Measurements from ENCODE around the gene MT1HL1. TPM values are rescaled to one million over a fixed set of nuclear protein-coding genes. Genes with fewer than 3 reads are reported as not detected.

The MT1HL1 gene
- total RNA-seq, 1 experiment from 2014 or later, result not detected

DNA sequence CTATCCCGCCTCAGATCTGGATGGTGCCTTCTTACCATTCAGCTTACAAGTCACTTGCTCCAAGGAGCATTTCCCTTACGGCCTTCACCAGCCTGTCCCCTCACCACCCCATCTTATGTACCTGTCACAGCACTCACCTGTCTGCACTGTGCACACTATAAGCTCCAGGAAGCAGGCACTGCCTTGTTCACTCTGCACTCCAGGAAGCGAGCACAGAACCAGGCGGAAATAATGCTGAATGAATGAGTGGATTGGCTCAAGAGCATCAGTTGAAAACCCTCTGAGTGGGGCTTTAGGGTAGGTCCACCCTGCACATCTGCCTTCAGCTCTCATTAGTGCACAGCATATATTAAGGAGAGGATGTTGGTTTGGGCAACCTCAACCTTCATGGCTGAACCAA, 28.8 kb upstream of the MT1HL1 start:
- ChIA-PET POLR2A (no interaction called here), CTCF (no interaction called here), RAD21 (ENCODE audit: low non-redundant PET in 1 of 2, low total read pairs in 2 of 2, uncharacterized antibody in 2 of 2, unreplicated experiment in 2 of 2) (no interaction called here)
- H3K79me2 ChIP-seq (ENCODE audit: insufficient read depth, low read length), result no peaks in the 10 kb centered on the region
- H4K20me1 ChIP-seq (ENCODE audit: insufficient read depth), result no peaks in the 10 kb centered on the region
- H3K4me1 ChIP-seq (ENCODE audit: control insufficient read depth in 1 of 2, insufficient read depth in 2 of 2, low read length in 2 of 2), result no peaks in the 10 kb centered on the region
- no peaks in the 10 kb centered on the region; the same call in 1 of the 2 replicates for H3K27me3 ChIP-seq (ENCODE audit: insufficient read depth, low read length)
- TF ChIP-seq EZH2 (IDR thresholded peaks at IDR 0.05) (no peak), JUND (IDR thresholded peaks at IDR 0.05) (no peak)
- TF ChIP-seq, protein P1, sequence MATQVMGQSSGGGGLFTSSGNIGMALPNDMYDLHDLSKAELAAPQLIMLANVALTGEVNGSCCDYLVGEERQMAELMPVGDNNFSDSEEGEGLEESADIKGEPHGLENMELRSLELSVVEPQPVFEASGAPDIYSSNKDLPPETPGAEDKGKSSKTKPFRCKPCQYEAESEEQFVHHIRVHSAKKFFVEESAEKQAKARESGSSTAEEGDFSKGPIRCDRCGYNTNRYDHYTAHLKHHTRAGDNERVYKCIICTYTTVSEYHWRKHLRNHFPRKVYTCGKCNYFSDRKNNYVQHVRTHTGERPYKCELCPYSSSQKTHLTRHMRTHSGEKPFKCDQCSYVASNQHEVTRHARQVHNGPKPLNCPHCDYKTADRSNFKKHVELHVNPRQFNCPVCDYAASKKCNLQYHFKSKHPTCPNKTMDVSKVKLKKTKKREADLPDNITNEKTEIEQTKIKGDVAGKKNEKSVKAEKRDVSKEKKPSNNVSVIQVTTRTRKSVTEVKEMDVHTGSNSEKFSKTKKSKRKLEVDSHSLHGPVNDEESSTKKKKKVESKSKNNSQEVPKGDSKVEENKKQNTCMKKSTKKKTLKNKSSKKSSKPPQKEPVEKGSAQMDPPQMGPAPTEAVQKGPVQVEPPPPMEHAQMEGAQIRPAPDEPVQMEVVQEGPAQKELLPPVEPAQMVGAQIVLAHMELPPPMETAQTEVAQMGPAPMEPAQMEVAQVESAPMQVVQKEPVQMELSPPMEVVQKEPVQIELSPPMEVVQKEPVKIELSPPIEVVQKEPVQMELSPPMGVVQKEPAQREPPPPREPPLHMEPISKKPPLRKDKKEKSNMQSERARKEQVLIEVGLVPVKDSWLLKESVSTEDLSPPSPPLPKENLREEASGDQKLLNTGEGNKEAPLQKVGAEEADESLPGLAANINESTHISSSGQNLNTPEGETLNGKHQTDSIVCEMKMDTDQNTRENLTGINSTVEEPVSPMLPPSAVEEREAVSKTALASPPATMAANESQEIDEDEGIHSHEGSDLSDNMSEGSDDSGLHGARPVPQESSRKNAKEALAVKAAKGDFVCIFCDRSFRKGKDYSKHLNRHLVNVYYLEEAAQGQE (IDR thresholded peaks at IDR 0.05; ENCODE audit: low read depth), result no peak
- H3K4me2 ChIP-seq (ENCODE audit: low read length), result no peak overlapping the region
- H3K9me2 ChIP-seq (ENCODE audit: insufficient read depth), result no peaks in the 10 kb centered on the region
- no peak overlapping the region for H3K4me3 ChIP-seq (replicated peaks in 1 of 2; ENCODE audit: low read depth in 1 of 2, low read length in 2 of 2)
- ATAC-seq (no peak), DNase-seq (ENCODE audit: low read depth, low spot score) (no peak)
- H3K27ac ChIP-seq (ENCODE audit: low read depth, low read length), result no peak overlapping the region
- no peaks in the 10 kb centered on the region for H3K36me3 ChIP-seq (ENCODE audit: control insufficient read depth in 1 of 2, insufficient read depth in 2 of 2, low read length in 2 of 2)
- no peak overlapping the region for H3K9ac ChIP-seq (ENCODE audit: low read length)
- intact Hi-C loops (cut with micrococcal nuclease), result no loop called here
- H3K9me3 ChIP-seq (ENCODE audit: control insufficient read depth in 1 of 2, insufficient read depth in 1 of 2, low read depth in 1 of 2, low read length in 2 of 2), result no peaks in the 10 kb centered on the region
- H2AFZ ChIP-seq (ENCODE audit: low read depth, low read length, poor library complexity, severe bottlenecking), result no peak overlapping the region
- BruUV-seq (replicated peaks), result no TSS peak

DNA sequence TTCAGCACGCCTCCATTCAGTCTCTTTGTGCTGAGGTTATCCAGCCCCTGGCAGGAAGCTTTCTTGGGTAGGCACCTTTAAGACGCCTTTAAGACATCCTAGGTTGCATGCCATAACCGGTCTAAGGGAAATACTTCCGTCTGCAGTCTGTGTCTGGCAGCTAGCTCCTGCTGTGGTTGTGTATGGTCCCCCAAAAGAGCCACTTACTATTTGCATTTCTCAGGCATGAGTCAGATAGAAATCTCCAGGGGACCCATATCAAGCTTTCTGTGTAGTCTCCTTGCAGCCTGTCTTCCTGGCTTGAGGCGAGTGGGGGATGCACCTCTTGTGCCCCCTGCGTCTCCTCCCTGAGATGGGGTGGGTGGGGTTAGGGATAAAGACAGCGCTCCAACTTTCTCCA, 27.8 kb upstream of the MT1HL1 start:
- no peak overlapping the region for H3K4me2 ChIP-seq (ENCODE audit: low read length)
- ChIA-PET POLR2A (no interaction called here), CTCF (no interaction called here)

More for the DNA sequence above, 27.8 kb upstream of the MT1HL1 start:
- intact Hi-C loops (cut with micrococcal nuclease), result no loop called here
- Histone ChIP-seq H3K27me3 (ENCODE audit: insufficient read depth, low read length) (no peaks in the 10 kb centered on the region; the same call in 1 of the 2 replicates), H3K9me3 (ENCODE audit: control insufficient read depth in 1 of 2, insufficient read depth in 1 of 2, low read depth in 1 of 2, low read length in 2 of 2) (no peaks in the 10 kb centered on the region), H3K79me2 (ENCODE audit: insufficient read depth, low read length) (no peaks in the 10 kb centered on the region), H3K36me3 (ENCODE audit: control insufficient read depth in 1 of 2, insufficient read depth in 2 of 2, low read length in 2 of 2) (no peaks in the 10 kb centered on the region), H3K9me2 (ENCODE audit: insufficient read depth) (no peaks in the 10 kb centered on the region), H4K20me1 (ENCODE audit: insufficient read depth) (no peaks in the 10 kb centered on the region), H3K4me3 (replicated peaks in 1 of 2; ENCODE audit: low read depth in 1 of 2, low read length in 2 of 2) (no peak overlapping the region), H3K27ac (ENCODE audit: low read depth, low read length) (no peak overlapping the region), H3K4me1 (ENCODE audit: control insufficient read depth in 1 of 2, insufficient read depth in 2 of 2, low read length in 2 of 2) (no peaks in the 10 kb centered on the region), H3K9ac (ENCODE audit: low read length) (no peak overlapping the region), H2AFZ (ENCODE audit: low read depth, low read length, poor library complexity, severe bottlenecking) (no peak overlapping the region)
- no peak for ATAC-seq
- TF ChIP-seq, protein P2, sequence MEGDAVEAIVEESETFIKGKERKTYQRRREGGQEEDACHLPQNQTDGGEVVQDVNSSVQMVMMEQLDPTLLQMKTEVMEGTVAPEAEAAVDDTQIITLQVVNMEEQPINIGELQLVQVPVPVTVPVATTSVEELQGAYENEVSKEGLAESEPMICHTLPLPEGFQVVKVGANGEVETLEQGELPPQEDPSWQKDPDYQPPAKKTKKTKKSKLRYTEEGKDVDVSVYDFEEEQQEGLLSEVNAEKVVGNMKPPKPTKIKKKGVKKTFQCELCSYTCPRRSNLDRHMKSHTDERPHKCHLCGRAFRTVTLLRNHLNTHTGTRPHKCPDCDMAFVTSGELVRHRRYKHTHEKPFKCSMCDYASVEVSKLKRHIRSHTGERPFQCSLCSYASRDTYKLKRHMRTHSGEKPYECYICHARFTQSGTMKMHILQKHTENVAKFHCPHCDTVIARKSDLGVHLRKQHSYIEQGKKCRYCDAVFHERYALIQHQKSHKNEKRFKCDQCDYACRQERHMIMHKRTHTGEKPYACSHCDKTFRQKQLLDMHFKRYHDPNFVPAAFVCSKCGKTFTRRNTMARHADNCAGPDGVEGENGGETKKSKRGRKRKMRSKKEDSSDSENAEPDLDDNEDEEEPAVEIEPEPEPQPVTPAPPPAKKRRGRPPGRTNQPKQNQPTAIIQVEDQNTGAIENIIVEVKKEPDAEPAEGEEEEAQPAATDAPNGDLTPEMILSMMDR (IDR thresholded peaks at IDR 0.05 in 2 of 3, conservative IDR thresholded peaks at IDR 0.05 in 1 of 3; ENCODE audit: borderline replicate concordance in 1 of 3, insufficient read depth in 1 of 3, low read depth in 2 of 3, low read length in 2 of 3), result no peak
- TF ChIP-seq TCF7L2 (IDR thresholded peaks at IDR 0.05; ENCODE audit: borderline replicate concordance, extremely low read depth, insufficient read depth, insufficient read length) (no peak), EZH2 (IDR thresholded peaks at IDR 0.05) (no peak), CBX3 (IDR thresholded peaks at IDR 0.05; ENCODE audit: low read depth) (no peak), RAD21 (IDR thresholded peaks at IDR 0.05; ENCODE audit: low read depth) (no peak), ZNF274 (IDR thresholded peaks at IDR 0.05; ENCODE audit: low read depth, low read length) (no peak), EZH2phosphoT487 (IDR thresholded peaks at IDR 0.05; ENCODE audit: borderline replicate concordance) (no peak)
- TF ChIP-seq, protein P1 (IDR thresholded peaks at IDR 0.05; ENCODE audit: low read depth), result no peak
- no TSS peak for BruUV-seq (replicated peaks)
- RAD21 ChIA-PET (ENCODE audit: low non-redundant PET in 1 of 2, low total read pairs in 2 of 2, uncharacterized antibody in 2 of 2, unreplicated experiment in 2 of 2), result no interaction called here
- no peak for DNase-seq (ENCODE audit: low read depth, low spot score)
